ENCODE data around the gene CFAP52. TPM values are rescaled to one million over a fixed set of nuclear protein-coding genes. Genes with fewer than 3 reads are reported as not detected.
"Not testable (repeated sequence)": the region's sequence is repeated elsewhere in the genome, so short reads cannot be mapped to it uniquely, and the experiment has no call there.

Gene CFAP52
- total RNA-seq, 1 experiment from 2014 or later, result not detected

- no peaks in the 10 kb centered on the region for H3K27me3 Mint-ChIP-seq (ENCODE audit: low read depth)
- 0 out of 2 replicates have a peak, but pooled peaks cover 2% of the 10 kb centered on the region for H3K4me1 Mint-ChIP-seq
- no peak for TF ChIP-seq OVOL2 (CRISPR knock-in tag; IDR thresholded peaks at IDR 0.05; ENCODE audit: borderline replicate concordance)
- no peak for TF ChIP-seq HMGA2 (CRISPR knock-in tag; IDR thresholded peaks at IDR 0.05)
- no peak for TF ChIP-seq HMGXB4 (CRISPR knock-in tag; IDR thresholded peaks at IDR 0.05)
- no peak for TF ChIP-seq CBFB (CRISPR knock-in tag; IDR thresholded peaks at IDR 0.05; ENCODE audit: low read depth)
- TF ChIP-seq ZMAT4 (CRISPR knock-in tag; IDR thresholded peaks at IDR 0.05), result no peak
- no peak for TF ChIP-seq NFE2L1 (CRISPR knock-in tag; IDR thresholded peaks at IDR 0.05)
- TF ChIP-seq ZNF396 (CRISPR knock-in tag; IDR thresholded peaks at IDR 0.05; ENCODE audit: borderline replicate concordance), result no peak
- no peak for TF ChIP-seq SMAD4 (CRISPR knock-in tag; IDR thresholded peaks at IDR 0.05)
- TF ChIP-seq ZBTB43 (CRISPR knock-in tag; IDR thresholded peaks at IDR 0.05), result no peak
- TF ChIP-seq NFYB (CRISPR knock-in tag; conservative IDR thresholded peaks at IDR 0.05; ENCODE audit: low read depth), result no peak
- no peak for TF ChIP-seq NR2C2 (CRISPR knock-in tag; IDR thresholded peaks at IDR 0.05)
- TF ChIP-seq CREM (CRISPR knock-in tag; IDR thresholded peaks at IDR 0.05), result no peak
- no peak for TF ChIP-seq ZNF671 (CRISPR knock-in tag; IDR thresholded peaks at IDR 0.05)
- no peak for TF ChIP-seq ELF4 (CRISPR knock-in tag; IDR thresholded peaks at IDR 0.05; ENCODE audit: low read depth)
- no peak for TF ChIP-seq CDX4 (CRISPR knock-in tag; IDR thresholded peaks at IDR 0.05; ENCODE audit: borderline replicate concordance)
- no peaks in the 10 kb centered on the region for H3K36me3 Mint-ChIP-seq
- DNase-seq (ENCODE audit: low spot score) (no peak), ATAC-seq (no peak)
- H3K27ac Mint-ChIP-seq, result no peak overlapping the region
- H3K4me3 Mint-ChIP-seq, result no peak overlapping the region
- no peaks in the 10 kb centered on the region for H3K9me3 Mint-ChIP-seq
- CTCF ChIA-PET, result interaction anchor here (0.7 kb wide), 1 partner anchor 14 kb away, joined by 4 read pairs; no protein-coding TSS in a partner anchor
- POLR2A ChIA-PET, result no interaction called here
Measured at GRCh38 chr17:9594065-9594464, 17.6 kb downstream of the CFAP52 start.

GRCh38 chr17:9597638-9598037, 21.2 kb downstream of the CFAP52 start:
- POLR2A ChIA-PET; H3K4me3 Mint-ChIP-seq; H3K36me3 Mint-ChIP-seq; H3K27ac Mint-ChIP-seq; H3K9me3 Mint-ChIP-seq; H3K4me1 Mint-ChIP-seq; ATAC-seq; H3K27me3 Mint-ChIP-seq (ENCODE audit: low read depth); CTCF ChIA-PET; DNase-seq (ENCODE audit: low spot score): not testable (repeated sequence)

GRCh38 chr17:9598661-9599060, 22.2 kb downstream of the CFAP52 start:
- Mint-ChIP-seq H3K36me3 (no peaks in the 10 kb centered on the region), H3K27ac (no peak overlapping the region), H3K4me1 (0 out of 2 replicates have a peak, but pooled peaks cover 2% of the 10 kb centered on the region), H3K4me3 (no peak overlapping the region), H3K9me3 (peaks cover 6% of the 10 kb centered on the region; the same call in 1 of the 2 replicates), H3K27me3 (ENCODE audit: low read depth) (no peaks in the 10 kb centered on the region)
- ATAC-seq (no peak), DNase-seq (ENCODE audit: low spot score) (no peak)
- ChIA-PET CTCF (no interaction called here), POLR2A (no interaction called here)
- TF ChIP-seq ZNF121 (CRISPR knock-in tag; IDR thresholded peaks at IDR 0.05), result no peak
- no peak for TF ChIP-seq NR3C1 (CRISPR knock-in tag; conservative IDR thresholded peaks at IDR 0.05; ENCODE audit: low read depth)
- no peak for TF ChIP-seq ZNF396 (CRISPR knock-in tag; IDR thresholded peaks at IDR 0.05; ENCODE audit: borderline replicate concordance)
- TF ChIP-seq E2F1 (CRISPR knock-in tag; IDR thresholded peaks at IDR 0.05), result no peak
- TF ChIP-seq KAT7 (CRISPR knock-in tag; IDR thresholded peaks at IDR 0.05; ENCODE audit: borderline replicate concordance), result no peak
- TF ChIP-seq SMAD3 (CRISPR knock-in tag; IDR thresholded peaks at IDR 0.05; ENCODE audit: borderline replicate concordance), result no peak
- no peak for TF ChIP-seq FOXJ3 (CRISPR knock-in tag; IDR thresholded peaks at IDR 0.05; ENCODE audit: borderline replicate concordance)
- TF ChIP-seq ZNF423 (CRISPR knock-in tag; IDR thresholded peaks at IDR 0.05), result no peak
- no peak for TF ChIP-seq JUN (CRISPR knock-in tag; IDR thresholded peaks at IDR 0.05)
- TF ChIP-seq CREM (CRISPR knock-in tag; IDR thresholded peaks at IDR 0.05), result no peak
- TF ChIP-seq GRHL2 (CRISPR knock-in tag; IDR thresholded peaks at IDR 0.05; ENCODE audit: insufficient replicate concordance, severe bottlenecking), result no peak
- no peak for TF ChIP-seq ETV6 (CRISPR knock-in tag; IDR thresholded peaks at IDR 0.05)
- TF ChIP-seq ZNF671 (CRISPR knock-in tag; IDR thresholded peaks at IDR 0.05), result no peak
- TF ChIP-seq CTCF (IDR thresholded peaks at IDR 0.05), result no peak
- TF ChIP-seq ELF4 (CRISPR knock-in tag; IDR thresholded peaks at IDR 0.05; ENCODE audit: low read depth), result no peak
- no peak for TF ChIP-seq IRF1 (CRISPR knock-in tag; IDR thresholded peaks at IDR 0.05)

Data from WTC11 (cell line).